ENCODE results near the gene MFSD1. TPM values are rescaled to one million over a fixed set of nuclear protein-coding genes. Genes with fewer than 3 reads are reported as not detected.

MFSD1 gene
- total and polyA plus RNA-seq, 2 experiments from 2014 or later: 4.3 to 28.4 TPM

GRCh38 chr3:158753854-158754253 is 48.0 kb upstream of the MFSD1 start:
- no peaks in the 10 kb centered on the region for H3K4me1 ChIP-seq (ENCODE audit: insufficient read depth)
- H3K4me2 ChIP-seq: no peak overlapping the region
- DNase-seq (ENCODE audit: low spot score): no peak
- H3K4me3 ChIP-seq: no peak overlapping the region
- H2AFZ ChIP-seq: no peak overlapping the region
- no peak overlapping the region for H3K27ac ChIP-seq (ENCODE audit: low read depth)
- TF ChIP-seq ZNF114 (CRISPR knock-in tag; IDR thresholded peaks at IDR 0.05) (no peak), ETS1 (IDR thresholded peaks at IDR 0.05) (no peak), REST (IDR thresholded peaks at IDR 0.05; ENCODE audit: unreplicated experiment) (no peak), POLR2AphosphoS5 (IDR thresholded peaks at IDR 0.05; ENCODE audit: low read depth) (no peak), EZH2 (IDR thresholded peaks at IDR 0.05; ENCODE audit: low read depth, unreplicated experiment) (no peak), STAT1 (IDR thresholded peaks at IDR 0.05; ENCODE audit: unreplicated experiment) (no peak), NANOG (IDR thresholded peaks at IDR 0.05; ENCODE audit: borderline replicate concordance) (no peak), JUNB (IDR thresholded peaks at IDR 0.05; ENCODE audit: unreplicated experiment) (no peak), CREB1 (CRISPR knock-in tag; IDR thresholded peaks at IDR 0.05; ENCODE audit: low read depth) (no peak), ZNF331 (CRISPR knock-in tag; IDR thresholded peaks at IDR 0.05; ENCODE audit: low read depth) (no peak), CTCF (conservative IDR thresholded peaks at IDR 0.05; ENCODE audit: low read depth in 2 of 2) (no peak), EZH2phosphoT487 (IDR thresholded peaks at IDR 0.05; ENCODE audit: unreplicated experiment) (no peak), ZNF462 (CRISPR knock-in tag; IDR thresholded peaks at IDR 0.05) (no peak)
- H3K9me2 ChIP-seq (ENCODE audit: insufficient read depth): no peaks in the 10 kb centered on the region
- no peaks in the 10 kb centered on the region for H3F3A ChIP-seq (replicated peaks; ENCODE audit: low read depth)
- Mint-ChIP-seq H3K4me3 (no peak overlapping the region), H3K27ac (no peak overlapping the region), H3K27me3 (ENCODE audit: insufficient read depth, low read depth, poor library complexity) (no peaks in the 10 kb centered on the region), H3K4me1 (no peaks in the 10 kb centered on the region; the same call in 2 of the 3 replicates), H3K9me3 (no peaks in the 10 kb centered on the region), H3K36me3 (ENCODE audit: low read depth) (no peaks in the 10 kb centered on the region)
- no peak for ATAC-seq
- no peaks in the 10 kb centered on the region for H3K79me2 ChIP-seq (replicated peaks; ENCODE audit: insufficient read depth)
- no peaks in the 10 kb centered on the region for H3K27me3 ChIP-seq (ENCODE audit: insufficient read depth)
- H3K36me3 ChIP-seq (ENCODE audit: insufficient read depth): no peaks in the 10 kb centered on the region
- H4K20me1 ChIP-seq (replicated peaks; ENCODE audit: insufficient read depth): 0 out of 2 replicates have a peak, but pooled peaks cover under 1% of the 10 kb centered on the region

Measured in GM23338 (cell line).